Measurements from ENCODE around the gene OR5D16.
"Not testable (repeated sequence)": the region's sequence is repeated elsewhere in the genome, so short reads cannot be mapped to it uniquely, and the experiment has no call there.

Gene OR5D16

DNA sequence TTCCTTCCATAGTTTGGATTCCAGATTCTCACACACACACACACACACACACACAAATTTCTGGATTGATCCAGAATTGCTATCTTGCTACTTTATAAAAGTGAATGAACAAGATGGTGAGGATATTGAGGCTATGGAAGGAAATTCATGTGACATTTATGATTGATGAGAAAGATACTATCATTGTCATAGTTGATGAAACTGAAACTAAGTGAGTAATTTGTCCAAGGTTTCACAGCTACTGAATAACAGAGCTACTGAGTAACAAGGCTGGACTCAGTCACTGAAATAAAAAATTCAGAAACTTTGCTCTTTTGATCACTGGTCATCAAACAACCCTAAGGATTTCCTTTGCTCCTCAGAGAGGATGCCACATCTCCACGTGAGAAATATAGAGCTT lies 16.2 kb downstream of the OR5D16 start:
- H3K4me2 ChIP-seq (ENCODE audit: insufficient read depth, low read length): no peak overlapping the region
- no peaks in the 10 kb centered on the region for H3K27me3 ChIP-seq (ENCODE audit: insufficient read depth, low read length, poor library complexity)
- H3K9ac ChIP-seq (ENCODE audit: low read depth, low read length): no peak overlapping the region
- no peaks in the 10 kb centered on the region for H3K79me2 ChIP-seq (ENCODE audit: insufficient read depth, low read length)
- H3K36me3 ChIP-seq (ENCODE audit: insufficient read depth, low read length): no peaks in the 10 kb centered on the region
- H2AFZ ChIP-seq (ENCODE audit: low read depth, low read length): no peak overlapping the region
- no peak overlapping the region for H3K27ac ChIP-seq (ENCODE audit: low read length)
- H3K4me3 ChIP-seq (ENCODE audit: low read depth in 1 of 2, low read length in 2 of 2): no peak overlapping the region
- H3K4me1 ChIP-seq (ENCODE audit: insufficient read depth, low read length): no peaks in the 10 kb centered on the region
- DNase-seq (no peak), ATAC-seq (ENCODE audit: insufficient read depth, low read depth) (no peak)
- no peaks in the 10 kb centered on the region for H4K20me1 ChIP-seq (ENCODE audit: insufficient read depth, low read length)
- TF ChIP-seq EZH2 (IDR thresholded peaks at IDR 0.05; ENCODE audit: borderline replicate concordance, low read depth, low read length, severe bottlenecking): no peak
- TF ChIP-seq, protein P1, sequence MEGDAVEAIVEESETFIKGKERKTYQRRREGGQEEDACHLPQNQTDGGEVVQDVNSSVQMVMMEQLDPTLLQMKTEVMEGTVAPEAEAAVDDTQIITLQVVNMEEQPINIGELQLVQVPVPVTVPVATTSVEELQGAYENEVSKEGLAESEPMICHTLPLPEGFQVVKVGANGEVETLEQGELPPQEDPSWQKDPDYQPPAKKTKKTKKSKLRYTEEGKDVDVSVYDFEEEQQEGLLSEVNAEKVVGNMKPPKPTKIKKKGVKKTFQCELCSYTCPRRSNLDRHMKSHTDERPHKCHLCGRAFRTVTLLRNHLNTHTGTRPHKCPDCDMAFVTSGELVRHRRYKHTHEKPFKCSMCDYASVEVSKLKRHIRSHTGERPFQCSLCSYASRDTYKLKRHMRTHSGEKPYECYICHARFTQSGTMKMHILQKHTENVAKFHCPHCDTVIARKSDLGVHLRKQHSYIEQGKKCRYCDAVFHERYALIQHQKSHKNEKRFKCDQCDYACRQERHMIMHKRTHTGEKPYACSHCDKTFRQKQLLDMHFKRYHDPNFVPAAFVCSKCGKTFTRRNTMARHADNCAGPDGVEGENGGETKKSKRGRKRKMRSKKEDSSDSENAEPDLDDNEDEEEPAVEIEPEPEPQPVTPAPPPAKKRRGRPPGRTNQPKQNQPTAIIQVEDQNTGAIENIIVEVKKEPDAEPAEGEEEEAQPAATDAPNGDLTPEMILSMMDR (IDR thresholded peaks at IDR 0.05; ENCODE audit: borderline replicate concordance, extremely low read depth, low read length, poor library complexity, severe bottlenecking): no peak
- H3K9me3 ChIP-seq (ENCODE audit: insufficient read depth, low read length, severe bottlenecking): no peaks in the 10 kb centered on the region

DNA sequence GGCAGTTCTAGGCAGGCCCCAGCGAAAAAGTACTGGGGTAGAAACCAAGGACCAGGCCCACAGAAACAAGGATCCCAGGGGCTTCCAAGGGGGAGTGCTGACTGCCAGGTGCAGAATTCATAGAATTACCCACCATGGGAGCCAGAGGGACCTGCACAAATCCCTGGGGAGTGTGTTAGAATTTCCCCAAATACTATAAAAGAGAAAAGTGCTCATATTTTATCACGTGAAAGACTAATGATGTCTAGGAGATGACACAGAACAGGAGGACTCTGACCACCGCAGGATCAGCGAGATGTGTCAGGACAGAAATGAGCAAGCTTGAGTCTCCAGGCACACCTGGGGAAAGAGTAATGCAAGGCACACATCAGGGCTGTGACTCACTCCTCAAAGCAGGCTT lies 28.8 kb downstream of the OR5D16 start:
- H3K4me3 ChIP-seq (ENCODE audit: low read depth in 1 of 2, low read length in 2 of 2); ATAC-seq (ENCODE audit: insufficient read depth, low read depth); H3K36me3 ChIP-seq (ENCODE audit: insufficient read depth, low read length); H3K9ac ChIP-seq (ENCODE audit: low read depth, low read length); H3K4me2 ChIP-seq (ENCODE audit: insufficient read depth, low read length); H3K27ac ChIP-seq (ENCODE audit: low read length); H3K79me2 ChIP-seq (ENCODE audit: insufficient read depth, low read length); H4K20me1 ChIP-seq (ENCODE audit: insufficient read depth, low read length); H3K4me1 ChIP-seq (ENCODE audit: insufficient read depth, low read length); H3K9me3 ChIP-seq (ENCODE audit: insufficient read depth, low read length, severe bottlenecking); H3K27me3 ChIP-seq (ENCODE audit: insufficient read depth, low read length, poor library complexity); H2AFZ ChIP-seq (ENCODE audit: low read depth, low read length); DNase-seq: not testable (repeated sequence)

DNA sequence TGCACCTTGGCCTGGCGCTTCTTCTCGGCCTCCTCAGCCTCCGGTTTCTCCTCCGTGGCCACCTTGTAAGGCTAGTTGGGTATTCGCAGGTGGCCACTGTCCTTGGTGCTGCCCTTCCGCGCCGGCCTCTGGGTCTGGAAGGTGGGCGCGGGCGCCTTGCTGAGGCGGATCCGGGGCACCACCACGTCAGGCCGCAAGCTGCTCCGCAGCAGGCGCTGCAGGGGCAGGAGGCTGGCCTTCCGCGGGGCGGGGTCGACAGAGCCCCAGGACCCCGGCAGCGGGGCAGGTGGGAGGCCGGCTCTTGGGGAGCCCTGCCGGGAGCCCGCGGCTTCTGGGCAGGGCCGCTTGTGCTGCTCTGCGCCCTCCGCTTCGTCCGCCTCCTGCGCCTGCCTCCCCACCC lies 34.2 kb downstream of the OR5D16 start:
- not testable (repeated sequence) for H4K20me1 ChIP-seq (ENCODE audit: insufficient read depth, low read length); H3K27ac ChIP-seq (ENCODE audit: low read length); H3K79me2 ChIP-seq (ENCODE audit: insufficient read depth, low read length); H3K9me3 ChIP-seq (ENCODE audit: insufficient read depth, low read length, severe bottlenecking); H3K4me3 ChIP-seq (ENCODE audit: low read depth in 1 of 2, low read length in 2 of 2); H3K9ac ChIP-seq (ENCODE audit: low read depth, low read length); H3K4me1 ChIP-seq (ENCODE audit: insufficient read depth, low read length); DNase-seq; ATAC-seq (ENCODE audit: insufficient read depth, low read depth); H3K36me3 ChIP-seq (ENCODE audit: insufficient read depth, low read length); H3K4me2 ChIP-seq (ENCODE audit: insufficient read depth, low read length); H3K27me3 ChIP-seq (ENCODE audit: insufficient read depth, low read length, poor library complexity); H2AFZ ChIP-seq (ENCODE audit: low read depth, low read length)

DNA sequence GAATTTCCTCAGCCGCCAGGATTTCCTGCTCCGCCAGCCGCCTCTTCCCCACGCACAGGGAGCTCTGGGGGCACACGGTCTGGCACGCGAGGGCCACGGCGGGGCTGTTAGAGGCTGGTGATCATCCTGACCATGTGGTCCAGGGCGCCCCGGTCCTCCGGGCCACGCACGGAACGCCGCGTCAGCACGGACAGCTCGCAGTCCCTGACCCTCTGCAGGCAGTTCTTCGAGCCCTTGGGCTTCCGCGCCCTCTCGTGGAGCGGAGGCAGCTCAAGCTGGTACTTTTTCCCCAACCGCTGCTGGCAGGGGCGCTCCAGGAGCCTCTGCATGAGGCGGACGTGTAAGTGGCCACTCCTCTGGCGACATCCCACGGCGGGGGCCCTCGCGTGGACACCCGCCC lies 34.6 kb downstream of the OR5D16 start:
- H3K9me3 ChIP-seq (ENCODE audit: insufficient read depth, low read length, severe bottlenecking); DNase-seq; H3K36me3 ChIP-seq (ENCODE audit: insufficient read depth, low read length); H3K9ac ChIP-seq (ENCODE audit: low read depth, low read length); H3K4me3 ChIP-seq (ENCODE audit: low read depth in 1 of 2, low read length in 2 of 2); H3K4me2 ChIP-seq (ENCODE audit: insufficient read depth, low read length); H3K27ac ChIP-seq (ENCODE audit: low read length); H3K27me3 ChIP-seq (ENCODE audit: insufficient read depth, low read length, poor library complexity); H3K79me2 ChIP-seq (ENCODE audit: insufficient read depth, low read length); H2AFZ ChIP-seq (ENCODE audit: low read depth, low read length); H3K4me1 ChIP-seq (ENCODE audit: insufficient read depth, low read length); ATAC-seq (ENCODE audit: insufficient read depth, low read depth); H4K20me1 ChIP-seq (ENCODE audit: insufficient read depth, low read length): not testable (repeated sequence)

DNA sequence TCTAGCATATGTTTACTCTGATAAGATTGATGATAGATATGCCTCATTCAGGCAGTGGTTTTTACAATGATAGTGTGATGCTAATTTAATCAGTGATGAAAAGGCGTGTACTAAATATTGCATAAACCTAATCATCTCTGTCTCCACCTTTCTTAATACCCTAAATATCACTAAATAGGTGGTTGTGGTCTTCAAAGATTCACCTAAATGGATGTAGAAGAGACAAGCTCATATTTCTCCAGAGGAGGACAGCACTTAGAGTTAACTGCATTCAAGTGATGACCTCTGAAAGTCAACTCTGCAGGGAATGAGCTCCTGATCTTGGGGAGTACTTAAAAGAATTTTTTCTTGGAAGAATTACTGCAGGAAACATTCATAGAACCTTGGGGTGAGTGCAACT lies 44.4 kb downstream of the OR5D16 start, which contains the start of gene TRIM51:
TRIM51 (plus strand) TSS at position 301 of the 400 bp plus-strand sequence. CDS start 2,132 bp downstream, outside the sequence.
- ATAC-seq (ENCODE audit: insufficient read depth, low read depth); DNase-seq; H4K20me1 ChIP-seq (ENCODE audit: insufficient read depth, low read length): not testable (repeated sequence)

DNA sequence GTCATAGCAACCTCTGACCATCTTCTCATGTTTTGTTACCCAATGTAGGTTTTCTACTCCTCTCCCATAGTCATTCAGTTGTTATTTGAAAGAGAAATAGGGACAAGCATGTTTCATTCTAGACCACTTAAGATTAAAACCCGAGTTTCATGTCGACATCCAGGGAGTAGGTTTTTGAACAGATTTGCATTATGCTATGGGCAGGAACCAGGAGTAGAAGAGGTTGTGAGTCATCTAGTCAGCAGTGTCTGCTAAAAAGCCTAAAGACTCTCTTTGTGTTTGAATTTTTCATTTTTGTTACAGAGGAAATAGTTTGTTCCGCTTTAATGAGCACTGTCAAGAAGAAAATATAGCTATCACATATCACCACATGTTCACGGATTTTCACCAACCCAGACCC lies 46.4 kb downstream of the OR5D16 start:
- H3K4me3 ChIP-seq (ENCODE audit: low read depth in 1 of 2, low read length in 2 of 2); H3K79me2 ChIP-seq (ENCODE audit: insufficient read depth, low read length); H3K9me3 ChIP-seq (ENCODE audit: insufficient read depth, low read length, severe bottlenecking); H2AFZ ChIP-seq (ENCODE audit: low read depth, low read length); H3K9ac ChIP-seq (ENCODE audit: low read depth, low read length); H3K4me2 ChIP-seq (ENCODE audit: insufficient read depth, low read length); H3K27me3 ChIP-seq (ENCODE audit: insufficient read depth, low read length, poor library complexity); H4K20me1 ChIP-seq (ENCODE audit: insufficient read depth, low read length); H3K4me1 ChIP-seq (ENCODE audit: insufficient read depth, low read length); DNase-seq; H3K27ac ChIP-seq (ENCODE audit: low read length); ATAC-seq (ENCODE audit: insufficient read depth, low read depth); H3K36me3 ChIP-seq (ENCODE audit: insufficient read depth, low read length): not testable (repeated sequence)

More for the DNA sequence above, 44.4 kb downstream of the OR5D16 start, which contains the start of gene TRIM51:
- not testable (repeated sequence) for H3K27me3 ChIP-seq (ENCODE audit: insufficient read depth, low read length, poor library complexity); H3K9me3 ChIP-seq (ENCODE audit: insufficient read depth, low read length, severe bottlenecking); H2AFZ ChIP-seq (ENCODE audit: low read depth, low read length); H3K36me3 ChIP-seq (ENCODE audit: insufficient read depth, low read length); H3K79me2 ChIP-seq (ENCODE audit: insufficient read depth, low read length); H3K4me2 ChIP-seq (ENCODE audit: insufficient read depth, low read length); H3K4me1 ChIP-seq (ENCODE audit: insufficient read depth, low read length); H3K27ac ChIP-seq (ENCODE audit: low read length); H3K4me3 ChIP-seq (ENCODE audit: low read depth in 1 of 2, low read length in 2 of 2); H3K9ac ChIP-seq (ENCODE audit: low read depth, low read length)

DNA sequence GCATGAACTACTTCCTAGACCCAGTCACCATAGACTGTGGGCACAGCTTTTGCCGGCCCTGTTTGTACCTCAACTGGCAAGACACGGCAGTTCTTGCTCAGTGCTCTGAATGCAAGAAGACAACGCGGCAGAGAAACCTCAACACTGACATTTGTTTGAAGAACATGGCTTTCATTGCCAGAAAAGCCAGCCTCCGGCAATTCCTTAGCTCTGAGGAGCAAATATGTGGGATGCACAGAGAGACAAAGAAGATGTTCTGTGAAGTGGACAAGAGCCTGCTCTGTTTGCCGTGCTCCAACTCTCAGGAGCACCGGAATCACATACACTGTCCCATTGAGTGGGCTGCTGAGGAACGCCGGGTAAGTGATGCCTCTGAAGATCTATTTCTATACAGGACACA lies 46.9 kb downstream of the OR5D16 start:
- not testable (repeated sequence) for ATAC-seq (ENCODE audit: insufficient read depth, low read depth); H2AFZ ChIP-seq (ENCODE audit: low read depth, low read length); H3K4me2 ChIP-seq (ENCODE audit: insufficient read depth, low read length); H3K4me1 ChIP-seq (ENCODE audit: insufficient read depth, low read length); DNase-seq; H3K9ac ChIP-seq (ENCODE audit: low read depth, low read length); H3K27me3 ChIP-seq (ENCODE audit: insufficient read depth, low read length, poor library complexity); H3K36me3 ChIP-seq (ENCODE audit: insufficient read depth, low read length); H3K4me3 ChIP-seq (ENCODE audit: low read depth in 1 of 2, low read length in 2 of 2); H4K20me1 ChIP-seq (ENCODE audit: insufficient read depth, low read length); H3K27ac ChIP-seq (ENCODE audit: low read length); H3K79me2 ChIP-seq (ENCODE audit: insufficient read depth, low read length); H3K9me3 ChIP-seq (ENCODE audit: insufficient read depth, low read length, severe bottlenecking)
